HG03066 (cell line): ENCODE results near the gene CHST13.

ENCODE experiments used
- ATAC-seq: cut with Tn5 transposase; IDR thresholded peaks from one replicate; pipeline ENCODE4 v1.9.1; 2021; ENCODE audit warnings: low read depth; ENCODE audit not compliant: unreplicated experiment

The CHST13 gene

DNA sequence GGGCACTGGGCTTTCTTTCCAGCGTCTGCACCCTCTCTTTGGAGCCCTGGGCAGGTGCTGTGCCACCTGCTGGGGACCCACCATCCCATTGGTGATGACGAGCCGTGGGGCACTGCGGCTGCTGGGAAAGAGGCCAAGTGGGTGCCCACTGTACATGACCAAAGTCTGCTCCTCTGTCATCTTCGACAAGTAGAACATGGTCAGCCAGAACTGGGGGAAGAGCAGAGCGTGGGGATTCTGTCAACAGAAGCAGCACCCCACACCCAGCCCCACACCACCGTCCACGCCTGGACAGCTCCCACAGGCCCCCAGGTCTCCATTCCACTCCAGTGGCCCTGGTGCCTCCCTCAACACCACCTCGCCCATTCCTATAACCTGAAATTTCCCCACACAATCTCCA is 16.1 kb upstream of the CHST13 start:
- ATAC-seq: no peak

DNA sequence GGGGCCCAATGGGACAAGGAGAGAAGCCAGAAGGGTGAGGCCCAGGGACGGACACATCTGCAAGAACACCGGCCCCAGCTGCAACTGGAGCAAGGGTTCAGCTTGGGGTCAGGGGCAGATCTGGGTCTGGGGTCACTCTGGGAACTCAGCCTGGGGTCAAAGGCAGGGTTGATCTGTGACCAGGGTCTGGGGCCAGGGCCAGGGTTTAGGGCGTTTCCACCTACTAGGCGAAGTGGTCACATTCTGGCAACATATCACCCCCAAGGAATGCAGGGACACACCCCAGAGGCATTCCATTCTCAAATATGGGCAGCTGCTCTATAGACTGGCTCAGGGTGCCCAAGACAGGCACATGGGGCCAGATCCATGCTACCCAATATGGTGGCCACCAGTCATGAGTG is 15.4 kb upstream of the CHST13 start:
- no peak for ATAC-seq

DNA sequence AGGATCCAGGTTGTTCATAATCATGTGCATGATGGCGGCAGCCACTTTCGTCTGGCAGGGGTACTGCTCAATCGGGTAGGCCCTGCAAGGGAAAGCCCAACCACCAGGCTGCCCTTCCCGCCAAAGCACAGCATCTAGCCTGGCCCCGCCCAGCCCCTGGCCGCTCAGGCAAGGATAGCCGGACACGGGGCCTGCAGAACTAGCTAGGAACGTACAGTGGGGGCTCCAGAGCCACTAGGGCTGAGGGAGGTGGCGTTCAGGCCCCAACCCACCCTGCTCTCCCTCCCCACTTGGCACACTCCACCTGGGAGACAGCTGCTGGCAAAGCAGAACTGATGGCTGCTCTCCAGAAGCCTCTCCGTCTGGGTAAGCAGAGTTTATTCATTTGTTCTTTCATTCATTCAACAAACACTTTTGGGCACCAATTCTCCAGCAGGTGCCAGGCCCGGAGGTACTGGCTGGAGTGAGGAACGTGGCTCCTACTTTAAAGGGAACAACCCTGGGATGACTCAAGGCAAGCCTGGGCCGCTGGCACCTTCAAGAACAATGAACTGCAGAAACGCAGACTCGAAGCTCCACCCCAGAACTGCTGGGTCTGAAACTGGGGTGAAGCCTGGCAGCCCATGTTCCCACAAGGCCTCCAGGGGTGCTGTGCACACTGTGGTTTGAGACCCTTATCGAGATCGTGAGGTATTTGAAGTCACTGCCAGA is 14.2 kb upstream of the CHST13 start:
- no peak for ATAC-seq

DNA sequence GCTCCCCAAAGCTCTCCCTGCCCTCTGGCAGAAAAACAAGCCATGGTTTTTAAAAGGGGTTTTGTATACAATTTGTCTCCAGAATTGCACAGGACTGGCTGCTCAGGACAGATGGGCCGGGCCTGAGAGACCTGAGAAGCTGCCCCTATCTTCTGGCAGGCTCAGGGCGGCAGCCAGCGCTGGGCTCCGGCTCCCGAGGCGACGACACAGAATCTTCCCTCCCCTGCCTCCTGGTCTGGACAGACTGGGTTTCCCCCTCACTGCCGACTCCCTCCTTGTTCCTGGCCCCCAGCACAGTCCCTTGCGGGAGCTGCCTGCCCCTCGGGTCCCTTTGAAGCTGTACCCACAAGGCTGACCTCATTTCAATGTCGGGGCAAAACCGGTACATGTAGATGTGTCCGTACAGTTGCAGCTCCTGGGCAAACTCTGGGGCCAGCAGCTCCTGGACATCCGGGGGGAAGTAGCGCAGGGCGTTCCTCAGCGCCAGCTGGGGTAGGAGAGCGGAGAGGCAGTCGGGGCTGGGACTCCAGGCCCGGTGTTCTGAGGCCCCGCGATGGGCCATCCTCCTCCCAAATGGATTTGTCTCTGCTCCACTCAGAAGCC is 13.5 kb upstream of the CHST13 start:
- ATAC-seq: no peak

DNA sequence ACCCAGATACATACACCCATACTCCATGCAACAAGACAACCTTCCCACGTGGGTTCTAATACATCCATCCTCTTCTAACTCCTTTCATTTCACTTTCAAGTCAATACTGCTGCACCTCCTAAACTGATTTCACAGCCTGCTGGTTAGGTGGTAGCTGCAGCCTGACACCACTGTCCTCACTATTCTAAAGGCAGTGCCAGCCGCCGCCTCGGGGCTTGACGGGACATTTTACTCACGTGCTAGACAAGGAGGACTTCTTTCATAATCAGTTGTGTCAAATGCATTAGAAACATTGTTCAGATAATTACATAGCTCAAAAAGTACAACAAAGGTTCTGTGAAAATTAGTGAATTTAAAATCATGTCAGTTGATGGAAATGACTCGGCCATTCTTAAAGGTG is 12.7 kb upstream of the CHST13 start:
- ATAC-seq: no peak

DNA sequence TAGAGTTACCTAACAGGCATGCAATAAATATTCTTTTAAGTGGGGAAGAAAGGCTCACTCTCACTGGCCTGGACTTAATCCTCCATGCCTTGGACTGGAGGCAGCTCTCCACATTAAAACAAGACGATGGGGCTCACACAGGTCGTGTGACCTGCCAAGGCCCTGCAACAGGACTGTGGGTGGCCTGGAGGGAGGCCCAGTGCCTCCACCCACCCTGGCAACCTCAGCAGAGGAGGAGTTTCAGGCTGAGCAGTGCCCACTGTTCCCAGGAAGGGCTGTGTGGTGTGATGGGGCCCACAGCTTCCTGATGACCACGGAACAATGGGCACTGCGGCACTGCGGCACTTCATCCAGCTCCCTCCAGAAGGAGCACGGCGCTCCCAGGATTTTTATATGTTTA is 11.9 kb upstream of the CHST13 start:
- no peak for ATAC-seq

DNA sequence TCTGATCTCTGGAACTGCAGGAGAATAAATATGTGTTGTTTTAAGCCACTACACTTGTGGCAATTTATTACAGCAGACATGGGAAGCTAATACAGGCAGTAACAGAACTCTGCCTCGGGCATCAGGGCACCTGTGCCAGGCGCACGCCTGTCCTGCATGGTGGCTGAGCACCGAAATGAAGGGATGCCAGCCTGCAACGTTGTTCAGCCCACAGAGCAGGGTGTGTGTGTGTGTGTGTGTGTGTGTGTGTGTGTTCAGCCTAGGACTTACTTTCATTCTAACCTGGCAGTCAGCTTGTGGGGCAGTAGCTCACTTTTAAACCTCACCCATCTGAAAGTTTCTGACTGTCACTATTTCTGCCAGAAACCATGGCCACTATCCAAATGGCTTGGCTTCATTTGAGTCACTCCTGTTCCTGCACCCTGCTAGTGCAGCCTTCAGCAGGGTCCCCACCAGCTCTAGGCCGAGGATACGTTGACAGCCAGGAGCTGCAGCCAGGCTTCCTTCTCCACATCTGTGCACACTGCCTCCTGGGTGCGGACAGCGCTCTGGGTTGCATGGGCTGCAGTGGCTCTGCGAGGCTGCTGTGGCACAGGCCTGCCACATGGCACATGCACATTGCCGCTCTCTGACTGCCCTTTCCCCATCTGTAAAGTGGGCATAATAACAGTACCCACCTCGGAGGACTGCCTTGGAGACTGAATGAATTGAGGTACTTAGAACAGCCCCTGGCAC is 10.9 kb upstream of the CHST13 start:
- no peak for ATAC-seq

DNA sequence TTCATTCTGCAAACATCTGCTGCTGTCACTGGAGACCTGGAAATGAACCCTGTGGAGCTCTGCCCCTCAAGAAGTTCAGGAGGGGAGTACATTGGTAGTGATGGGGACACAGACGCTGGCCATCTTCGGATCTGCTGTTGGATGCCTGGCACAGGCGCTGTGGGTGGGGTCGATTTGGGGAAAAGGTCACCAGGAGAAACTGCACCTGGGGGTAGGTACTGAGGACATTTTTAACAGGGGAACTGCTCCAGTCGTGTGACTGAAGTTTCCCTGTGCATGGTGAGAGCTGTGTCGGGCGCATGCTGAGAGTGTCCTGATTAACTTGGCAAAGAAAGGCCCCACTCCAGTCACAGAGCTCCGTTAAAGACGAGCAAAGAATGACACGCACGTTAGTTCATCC is 9.8 kb upstream of the CHST13 start:
- no peak for ATAC-seq

DNA sequence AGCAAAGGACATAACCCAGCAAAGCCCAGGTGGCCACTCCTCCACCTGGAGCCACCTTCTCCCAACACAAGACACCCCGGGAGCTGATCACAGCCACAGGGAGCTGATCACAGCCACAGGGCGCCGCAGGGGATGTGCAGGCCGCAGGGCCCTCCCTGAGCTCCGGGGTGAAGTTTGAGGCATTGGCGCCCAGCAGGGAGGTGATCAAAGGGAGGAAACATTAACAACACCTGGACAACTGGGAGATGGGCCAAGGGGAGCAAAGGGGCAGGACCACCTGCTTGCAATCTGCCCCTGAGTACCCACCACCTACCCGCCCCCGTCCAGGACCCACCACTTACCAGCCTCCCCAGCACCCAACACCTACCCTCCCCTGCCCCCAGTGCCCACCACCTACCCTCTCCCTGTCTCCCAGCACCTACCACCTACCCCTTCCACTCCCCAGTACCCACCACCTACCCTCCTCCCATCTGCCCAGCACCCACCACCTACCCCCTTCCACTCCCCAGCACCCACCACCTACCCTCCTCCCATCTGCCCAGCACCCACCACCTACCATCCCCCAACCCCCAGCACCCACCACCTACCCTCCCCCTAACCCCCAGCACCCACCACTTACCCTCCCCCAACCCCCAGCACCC is 8.8 kb upstream of the CHST13 start:
- no peak for ATAC-seq

DNA sequence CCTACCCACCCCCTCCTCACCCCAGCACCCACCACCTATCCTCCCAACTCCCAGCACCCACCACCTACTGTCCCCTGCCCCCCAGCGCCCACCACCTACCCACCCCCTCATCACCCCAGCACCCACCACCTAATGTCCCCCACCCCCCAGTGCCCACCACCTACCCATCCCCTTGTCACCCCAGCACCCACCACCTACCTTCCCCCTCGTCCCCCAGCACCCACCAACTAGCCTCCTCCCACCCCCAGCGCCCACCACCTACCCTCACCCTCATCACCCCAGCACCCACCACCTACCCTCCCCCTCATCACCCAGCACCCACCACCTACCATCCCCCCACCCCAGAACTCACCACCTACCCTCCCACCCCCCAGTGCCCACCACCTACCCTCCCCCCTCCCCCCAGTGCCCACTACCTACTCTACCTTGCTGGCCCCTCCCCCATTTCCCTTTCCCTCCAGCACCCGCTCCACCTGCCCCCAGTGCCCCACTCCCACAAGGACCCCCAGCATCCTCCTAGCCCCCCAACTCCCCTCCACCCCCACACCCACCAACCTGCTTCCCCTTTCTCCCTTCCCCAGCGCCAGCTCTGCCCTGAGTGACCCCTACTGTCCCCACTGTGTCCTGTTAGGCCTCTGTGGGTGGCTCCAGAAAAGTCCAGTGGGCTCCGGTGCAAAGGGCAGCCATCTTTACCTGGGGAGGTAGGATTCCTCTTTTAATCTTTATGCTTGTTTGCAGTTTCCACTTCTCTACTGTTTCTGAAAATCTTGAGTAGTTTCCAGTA is 7.6 kb upstream of the CHST13 start:
- no peak for ATAC-seq

DNA sequence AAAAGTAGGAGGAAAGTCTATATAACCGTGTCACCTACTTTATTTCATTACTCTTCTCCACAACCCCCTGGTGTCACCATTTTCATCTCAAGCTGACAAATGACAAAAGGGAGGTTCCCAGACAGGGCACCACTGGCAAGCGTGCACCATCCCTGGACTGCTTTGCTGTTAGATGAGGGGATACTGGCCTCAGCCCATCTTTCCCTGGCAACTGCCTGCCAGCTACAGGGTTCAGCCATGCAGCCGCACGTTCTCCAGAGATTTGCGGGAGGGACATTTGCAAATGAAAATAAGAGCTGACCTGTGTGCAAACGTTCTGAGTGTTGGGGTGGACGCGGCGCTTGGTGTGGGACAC is 7.0 kb upstream of the CHST13 start:
- no peak for ATAC-seq

DNA sequence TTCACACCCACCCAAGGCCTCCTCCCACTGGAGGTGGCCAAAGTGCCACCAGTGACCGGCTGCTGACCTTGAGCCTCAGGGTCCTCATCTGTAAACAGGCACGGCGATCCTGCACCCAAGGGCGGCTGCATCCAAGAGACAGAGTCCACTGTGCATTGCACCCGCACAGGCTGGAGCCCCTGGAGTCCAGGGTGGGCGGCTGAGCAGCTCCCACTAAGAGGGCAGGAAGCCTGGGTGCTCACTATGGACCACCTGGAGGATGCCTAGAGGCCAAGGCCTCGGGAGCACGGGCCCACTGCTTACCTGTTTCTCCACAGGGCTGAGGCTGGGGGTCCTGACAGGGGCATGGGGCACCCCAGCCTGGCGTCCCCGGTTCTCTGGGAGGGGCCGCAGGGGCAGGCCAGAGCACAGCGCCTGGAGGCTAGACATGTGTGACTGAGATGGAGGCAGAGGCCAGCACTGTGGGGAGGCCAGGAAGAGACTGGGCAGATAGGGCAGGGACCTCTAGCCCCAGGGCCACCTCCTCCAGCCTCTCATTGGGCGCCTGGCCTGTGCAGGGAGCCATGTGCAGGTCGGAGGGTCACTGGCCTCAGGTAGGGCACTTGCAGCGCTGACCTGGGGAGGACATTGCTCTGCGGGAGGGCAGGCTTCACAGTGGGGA is 6.5 kb upstream of the CHST13 start, which contains the start of gene UROC1:
Gene UROC1, minus strand, starts transcription at position 483 of the 661 bp plus-strand sequence. Its CDS starts 54 bp downstream, at position 429.
- ATAC-seq: no peak

DNA sequence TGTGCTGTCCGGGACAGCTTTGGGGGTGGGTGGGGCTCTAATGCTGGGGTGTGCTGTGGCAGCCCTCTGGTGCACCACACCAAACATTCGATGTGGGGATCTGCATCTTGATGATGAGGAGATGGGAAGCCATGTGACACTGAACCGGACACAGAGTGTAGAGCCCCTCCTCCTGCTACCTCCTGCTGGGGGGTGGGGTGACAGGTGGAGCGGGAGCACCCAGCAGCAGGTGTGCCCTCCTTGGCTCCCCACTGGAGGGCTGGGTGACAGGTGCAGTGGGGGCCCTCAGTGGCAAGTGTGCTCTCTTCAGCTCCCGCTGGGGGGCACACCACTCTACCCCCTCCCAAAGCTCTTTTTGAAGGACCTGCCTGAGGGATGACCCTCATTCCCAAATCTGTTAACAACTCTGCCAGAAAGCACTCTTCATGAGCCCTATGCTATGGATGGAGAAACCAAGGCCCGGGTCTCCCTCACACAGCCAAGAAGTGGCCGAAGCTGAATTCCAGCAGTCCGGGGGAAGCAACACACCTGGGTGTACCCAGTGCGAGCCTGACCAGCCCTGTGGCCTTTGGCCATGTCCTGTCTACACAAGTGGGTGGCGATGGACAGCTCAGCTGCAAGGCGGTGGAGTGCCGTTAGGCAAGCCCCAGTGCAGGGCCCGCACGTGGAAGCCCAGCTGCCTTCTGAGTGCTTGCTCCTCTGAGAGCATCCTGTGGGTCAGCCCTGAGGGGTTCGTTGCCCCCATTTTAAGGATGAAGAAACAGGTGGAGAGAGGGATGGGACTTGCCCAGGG is 5.8 kb upstream of the CHST13 start:
- ATAC-seq: no peak

DNA sequence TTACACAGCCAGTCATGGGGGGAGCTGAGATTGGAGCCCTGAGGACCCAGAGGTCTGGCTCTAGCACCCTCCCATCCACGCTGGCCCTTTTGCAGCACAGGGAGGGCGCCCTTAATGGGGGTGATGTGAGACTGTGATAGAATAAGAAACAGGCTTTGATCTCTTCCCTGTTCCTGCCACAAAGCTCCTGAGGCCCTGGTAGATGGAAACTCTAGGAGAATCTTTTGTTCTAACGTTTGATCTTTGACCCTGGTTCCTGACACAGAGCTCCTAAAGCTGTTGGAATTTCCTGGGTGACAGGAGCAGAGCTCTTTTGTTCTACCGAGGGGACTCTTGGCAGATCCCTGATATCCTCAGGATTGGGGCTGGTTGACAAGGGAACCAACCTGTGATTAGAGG is 5.2 kb upstream of the CHST13 start:
- no peak for ATAC-seq

DNA sequence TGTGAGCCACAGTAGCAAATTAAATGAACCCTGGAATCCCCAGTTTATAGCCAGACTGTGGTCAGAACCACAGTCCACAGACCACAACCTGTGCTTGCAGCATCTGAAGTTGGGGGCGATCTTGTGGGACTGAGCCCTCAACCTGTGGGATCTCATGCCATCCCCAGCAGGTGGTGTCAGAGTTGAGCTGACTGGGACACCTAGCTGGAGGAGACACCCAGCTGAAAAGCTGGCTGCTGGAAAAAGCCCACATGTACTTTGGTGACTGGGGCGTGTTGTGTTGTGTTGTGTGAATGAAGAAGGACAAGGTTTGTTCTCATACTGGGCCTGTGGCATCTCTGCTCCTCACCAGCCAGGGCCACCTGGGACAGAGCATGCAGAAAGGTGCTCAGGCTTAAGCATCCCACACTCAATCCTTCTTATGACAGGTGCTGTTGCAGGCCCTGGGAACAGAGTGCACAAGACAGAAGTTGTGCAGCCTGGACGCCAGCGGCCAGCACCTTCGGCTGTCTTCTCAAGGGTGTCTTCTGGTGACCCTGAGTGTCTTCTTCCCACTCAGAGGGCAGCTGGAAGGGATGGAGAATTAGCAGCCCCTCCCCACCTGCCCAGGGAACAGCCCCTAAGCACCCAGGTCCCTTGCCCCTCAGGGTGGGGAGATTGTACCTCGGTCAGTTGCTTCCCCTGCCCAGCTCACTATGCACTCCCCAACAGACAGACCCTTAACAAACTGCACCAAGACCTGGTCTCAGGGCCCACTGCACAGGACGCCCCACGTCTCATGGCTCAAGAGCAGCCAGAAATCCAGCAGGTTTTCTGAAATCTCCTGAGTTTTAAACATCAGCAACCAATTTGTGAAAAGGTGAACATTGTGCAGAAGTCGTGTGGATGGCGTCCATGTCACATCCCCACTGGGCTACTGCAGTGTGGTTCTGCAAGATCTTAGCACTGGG is 4.2 kb upstream of the CHST13 start:
- ATAC-seq: no peak

DNA sequence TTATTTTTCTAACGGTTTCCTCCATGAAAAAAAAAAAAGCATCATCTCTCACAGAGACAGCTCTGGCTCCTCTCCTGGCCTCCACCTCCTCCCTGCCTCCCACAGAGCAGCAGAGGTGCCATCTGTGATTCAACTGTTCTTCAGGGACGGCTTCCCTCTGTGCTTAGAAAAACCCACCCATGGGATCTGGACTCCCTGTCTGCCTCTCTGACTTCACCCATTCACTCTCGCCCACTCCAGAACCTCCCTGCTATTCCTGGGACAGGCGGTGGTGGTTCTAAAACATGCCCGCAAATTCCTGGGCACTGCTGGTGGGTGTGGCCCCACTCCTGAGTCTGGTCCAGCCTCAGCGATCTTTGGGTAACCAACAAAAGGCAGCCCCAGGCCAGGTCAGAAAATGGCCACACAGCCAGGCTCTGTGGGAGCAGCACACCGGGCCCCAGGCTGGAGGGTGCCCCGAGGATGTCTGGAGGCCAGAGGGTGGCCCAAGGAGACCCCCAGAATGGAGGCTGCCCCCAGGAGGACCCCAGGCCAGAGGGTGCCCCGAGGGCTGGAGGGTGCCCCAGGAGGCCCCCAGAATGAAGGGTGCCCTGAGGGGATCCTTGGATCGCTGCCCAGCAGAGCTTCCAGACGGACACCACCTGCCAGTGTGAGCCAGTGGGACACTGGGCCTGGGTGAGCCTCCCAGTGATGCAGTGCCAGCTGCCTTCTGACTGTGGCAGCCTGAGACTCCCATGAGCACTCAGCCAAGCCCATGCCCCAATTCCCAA is 2.6 kb upstream of the CHST13 start:
- no peak for ATAC-seq

DNA sequence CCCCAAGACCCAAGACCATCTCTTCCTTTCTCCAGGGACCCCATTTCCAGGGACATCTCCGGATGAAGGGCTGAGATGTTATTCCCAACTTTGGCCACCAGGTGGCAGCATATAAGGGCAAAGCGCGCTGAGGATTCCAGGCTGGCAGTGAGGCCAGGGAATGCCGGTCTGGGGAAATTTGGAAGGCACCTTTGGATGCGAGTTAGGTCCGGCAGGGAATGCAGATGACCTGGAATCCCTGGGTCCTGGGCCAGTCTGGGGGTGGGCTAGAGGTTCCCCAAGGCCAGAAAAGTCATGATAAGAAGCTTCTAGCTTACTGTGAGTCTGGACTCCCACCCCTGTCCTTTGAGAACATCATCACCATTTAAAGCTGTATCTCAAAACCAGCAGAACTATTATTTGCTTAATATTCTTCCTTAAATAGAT is 1.6 kb upstream of the CHST13 start:
- ATAC-seq: no peak
